ENCODE measurements around the gene SUPT5H. TPM values are rescaled to one million over a fixed set of nuclear protein-coding genes. Genes with fewer than 3 reads are reported as not detected.
"Not testable (repeated sequence)": the region's sequence is repeated elsewhere in the genome, so short reads cannot be mapped to it uniquely, and the experiment has no call there.

SUPT5H gene
- total RNA-seq, 1 donor from 2014 or later: 79.9 TPM

- no peak for DNase-seq (ENCODE audit: low spot score)
- intact Hi-C loops (cut with DNase I): loop anchor here (5.0 to 10.0 kb wide), 2 partner anchors 36 to 88 kb away; partner anchors contain the start of genes EID2B and TIMM50
Observed at GRCh38 chr19:39446365-39447084, 1.1 kb downstream of the SUPT5H start.

DNA sequence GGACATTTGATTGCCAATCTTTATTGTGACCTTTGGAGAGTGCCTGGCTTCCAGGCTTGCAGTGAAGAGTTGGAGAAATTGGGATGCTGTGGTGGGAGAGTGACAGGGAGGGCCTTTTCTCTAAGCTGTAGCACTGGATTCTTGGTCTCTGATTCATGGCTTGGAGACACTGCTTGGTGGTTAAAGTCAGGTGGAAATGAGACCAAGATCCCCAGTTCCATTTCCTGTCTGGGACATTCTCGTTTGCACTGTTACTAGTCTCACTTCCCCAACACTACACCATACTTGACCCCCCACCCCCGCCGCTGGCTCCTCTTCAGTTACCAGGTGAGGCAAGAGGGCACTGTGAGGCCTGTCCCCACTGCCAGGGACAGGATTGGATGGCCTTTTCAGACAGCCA, 2.9 kb downstream of the SUPT5H start:
- intact Hi-C loops (cut with DNase I): loop anchor here (5.0 to 10.0 kb wide), 2 partner anchors 34 to 87 kb away; partner anchors contain the start of genes EID2B and TIMM50
- no peak for DNase-seq (ENCODE audit: low spot score)

GRCh38 chr19:39449116-39449797, 3.9 kb downstream of the SUPT5H start:
- intact Hi-C loops (cut with DNase I): loop anchor here (5.0 to 10.0 kb wide), 2 partner anchors 33 to 86 kb away; partner anchors contain the start of genes EID2B and TIMM50

DNA sequence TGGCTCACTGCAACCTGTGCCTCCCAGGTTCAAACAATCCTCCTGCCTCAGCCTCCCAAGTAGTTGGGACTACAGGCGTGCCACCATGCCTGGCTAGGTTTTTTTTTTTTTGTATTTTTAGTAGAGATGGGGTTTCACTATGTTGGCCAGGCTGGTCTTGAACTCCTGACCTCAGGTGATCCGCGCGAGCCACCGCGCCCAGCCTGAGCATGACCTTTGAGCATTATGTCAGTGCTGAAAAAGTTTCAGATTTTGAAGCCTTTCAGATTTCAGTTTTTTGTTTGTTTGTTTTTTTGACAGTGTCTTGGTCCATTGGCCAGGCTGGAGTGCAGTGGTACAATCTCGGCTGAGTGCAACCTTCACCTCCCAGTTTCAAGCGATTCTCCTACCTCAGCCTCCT, 5.9 kb downstream of the SUPT5H start:
- intact Hi-C loops (cut with DNase I); DNase-seq (ENCODE audit: low spot score): not testable (repeated sequence)

More at GRCh38 chr19:39449116-39449797, 3.9 kb downstream of the SUPT5H start:
- DNase-seq (ENCODE audit: low spot score): no peak

GRCh38 chr19:39463403-39463802, 18.0 kb downstream of the SUPT5H start:
- DNase-seq (ENCODE audit: low spot score): no peak
- intact Hi-C loops (cut with DNase I): no loop called here

DNA sequence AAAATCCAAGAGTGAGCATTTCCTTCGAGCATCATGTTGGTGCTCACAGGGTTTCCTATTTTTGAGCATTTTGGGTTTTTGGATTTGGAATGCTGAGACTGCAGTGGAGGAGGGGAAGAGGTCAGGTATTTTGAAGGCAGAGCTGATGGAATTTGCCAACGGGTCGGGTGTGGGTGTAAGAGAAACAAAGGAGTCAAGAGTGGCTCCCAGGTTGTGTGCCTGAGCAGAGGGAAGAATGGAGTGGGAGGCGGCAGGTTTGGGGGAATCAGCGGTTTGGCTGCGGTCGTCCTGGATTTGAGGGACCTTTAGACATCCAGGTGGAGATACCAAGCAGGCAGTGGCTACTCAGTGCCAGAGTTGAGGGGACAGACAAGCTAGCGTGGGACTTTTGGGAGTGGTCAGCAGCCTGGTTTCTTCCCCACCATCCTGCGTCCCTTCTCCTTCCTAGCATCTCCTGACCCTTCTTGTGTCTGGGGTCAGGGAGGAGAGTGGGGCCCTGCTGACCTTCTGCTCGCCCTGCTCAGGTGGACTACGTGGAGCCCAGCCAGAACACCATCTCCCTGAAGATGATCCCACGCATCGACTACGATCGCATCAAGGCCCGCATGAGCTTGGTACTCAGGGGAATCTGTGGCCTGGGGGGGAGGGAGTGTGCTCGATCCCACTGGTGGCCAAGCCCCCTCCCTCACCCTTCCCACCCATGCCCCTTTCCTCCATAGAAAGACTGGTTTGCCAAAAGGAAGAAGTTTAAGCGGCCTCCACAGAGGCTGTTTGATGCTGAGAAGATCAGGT, 20.8 kb downstream of the SUPT5H start:
- DNase-seq (ENCODE audit: low spot score): no peak
- intact Hi-C loops (cut with DNase I): no loop called here

DNA sequence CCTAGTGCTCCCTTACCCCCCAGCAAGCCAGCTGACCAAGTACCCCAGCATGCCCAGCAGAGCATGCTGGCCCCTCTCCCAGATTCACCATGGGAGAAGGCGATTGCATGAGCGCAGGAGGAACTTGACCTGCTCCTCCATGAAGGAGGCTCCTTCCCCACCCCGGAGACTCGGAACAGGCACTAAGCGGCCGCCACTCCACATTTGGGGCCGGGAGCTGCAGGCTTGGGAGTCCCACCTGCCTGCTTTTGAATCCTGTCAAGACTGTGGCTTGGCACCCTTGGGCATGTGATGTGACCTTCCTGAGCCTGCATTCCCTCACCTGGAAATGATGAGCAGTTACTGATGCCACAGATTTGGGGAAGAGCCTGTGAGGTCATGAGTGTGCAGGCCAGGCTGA, 22.6 kb downstream of the SUPT5H start:
- no peak for DNase-seq (ENCODE audit: low spot score)
- intact Hi-C loops (cut with DNase I): no loop called here

- intact Hi-C loops (cut with DNase I): no loop called here
- no peak for DNase-seq (ENCODE audit: low spot score)
Observed at GRCh38 chr19:39469036-39469435, 23.7 kb downstream of the SUPT5H start.

- intact Hi-C loops (cut with DNase I): no loop called here
- no peak for DNase-seq (ENCODE audit: low spot score)
Observed at GRCh38 chr19:39469567-39469966, 24.2 kb downstream of the SUPT5H start.

GRCh38 chr19:39470724-39471339, 25.4 kb downstream of the SUPT5H start:
- intact Hi-C loops (cut with DNase I): no loop called here
- DNase-seq (ENCODE audit: low spot score): no peak

DNA sequence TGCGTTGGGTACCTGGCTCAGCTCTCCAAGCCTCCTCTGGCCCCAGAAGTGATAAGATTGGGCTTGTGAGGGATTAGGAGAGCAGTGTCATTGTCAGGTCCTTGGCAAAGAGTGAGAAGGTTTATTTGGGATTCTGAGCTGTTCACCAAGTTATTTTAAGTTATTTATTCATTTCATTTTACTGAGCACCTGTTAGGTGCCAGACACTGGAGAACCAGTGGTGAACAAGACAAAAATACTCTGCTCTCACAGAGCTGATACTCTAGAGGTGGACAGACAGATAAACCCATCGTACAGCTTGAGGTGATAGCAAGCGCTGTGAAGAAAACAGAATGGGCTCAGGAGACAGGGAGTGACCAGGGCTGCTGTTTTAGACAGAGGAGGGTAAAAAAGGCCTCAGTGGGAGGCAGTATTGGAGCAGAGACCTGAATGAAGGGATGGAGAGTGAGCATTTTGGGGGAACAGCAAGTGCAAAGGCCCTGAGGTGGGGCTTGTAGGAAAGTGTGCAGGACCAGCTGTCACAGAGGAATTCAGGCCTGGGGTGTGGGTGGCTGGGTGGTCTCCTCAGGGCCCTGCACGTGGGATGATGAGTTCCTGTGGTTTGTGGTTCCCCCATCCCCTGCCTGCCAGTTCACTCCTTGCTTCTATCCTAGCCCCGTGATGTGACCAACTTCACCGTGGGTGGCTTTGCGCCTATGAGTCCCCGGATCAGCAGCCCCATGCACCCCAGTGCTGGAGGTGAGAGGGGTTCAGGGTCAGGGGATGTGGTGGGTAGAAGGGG, 26.6 kb downstream of the SUPT5H start:
- no peak for DNase-seq (ENCODE audit: low spot score)
- intact Hi-C loops (cut with DNase I): no loop called here

DNA sequence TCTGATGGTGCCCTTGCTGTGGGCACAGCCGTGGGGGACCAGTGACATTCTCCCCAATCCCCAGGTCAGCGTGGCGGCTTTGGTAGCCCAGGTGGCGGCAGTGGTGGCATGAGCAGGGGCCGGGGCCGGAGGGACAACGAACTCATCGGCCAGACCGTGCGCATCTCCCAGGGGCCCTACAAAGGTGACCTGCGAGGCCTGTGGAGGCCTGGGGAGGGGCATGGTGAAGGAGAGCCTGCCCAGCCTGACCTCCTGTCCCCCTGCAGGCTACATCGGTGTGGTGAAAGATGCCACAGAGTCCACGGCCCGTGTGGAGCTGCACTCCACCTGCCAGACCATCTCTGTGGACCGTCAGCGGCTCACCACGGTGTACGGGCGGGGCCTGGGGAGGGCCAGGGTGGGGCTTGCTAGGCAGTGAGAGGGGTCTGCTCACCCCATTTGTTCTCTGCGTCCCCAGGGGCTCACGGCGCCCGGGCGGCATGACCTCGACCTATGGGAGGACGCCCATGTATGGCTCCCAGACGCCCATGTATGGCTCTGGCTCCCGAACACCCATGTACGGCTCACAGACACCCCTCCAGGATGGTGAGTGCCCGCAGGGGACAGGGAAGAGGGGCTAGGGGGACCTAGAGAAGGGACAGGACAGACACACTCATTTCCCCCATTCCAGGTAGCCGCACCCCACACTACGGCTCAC, 27.5 kb downstream of the SUPT5H start:
- intact Hi-C loops (cut with DNase I): no loop called here
- no peak for DNase-seq (ENCODE audit: low spot score)

GRCh38 chr19:39473443-39473960, 28.1 kb downstream of the SUPT5H start:
- intact Hi-C loops (cut with DNase I): no loop called here
- no peak for DNase-seq (ENCODE audit: low spot score)

DNA sequence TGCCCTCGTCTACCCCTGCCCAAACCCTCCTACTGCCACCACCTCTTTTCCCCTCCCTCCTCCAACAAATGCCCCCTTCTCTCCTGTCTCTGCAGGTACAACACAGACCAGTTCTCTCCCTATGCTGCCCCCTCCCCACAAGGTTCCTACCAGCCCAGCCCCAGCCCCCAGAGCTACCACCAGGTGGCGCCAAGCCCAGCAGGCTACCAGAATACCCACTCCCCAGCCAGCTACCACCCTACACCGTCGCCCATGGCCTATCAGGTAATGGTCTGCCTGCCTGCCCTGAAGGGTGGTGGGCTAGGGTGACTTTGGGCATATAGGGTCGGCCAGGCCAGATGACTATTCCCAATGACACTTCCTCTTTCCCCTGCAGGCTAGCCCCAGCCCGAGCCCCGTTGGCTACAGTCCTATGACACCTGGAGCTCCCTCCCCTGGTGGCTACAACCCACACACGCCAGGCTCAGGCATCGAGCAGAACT, 28.8 kb downstream of the SUPT5H start:
- DNase-seq (ENCODE audit: low spot score): no peak
- intact Hi-C loops (cut with DNase I): loop anchor here (2.0 kb wide), 1 partner anchor 59 kb away; the partner anchor contains the start of gene EID2B

- no peak for DNase-seq (ENCODE audit: low spot score)
Observed at GRCh38 chr19:39475748-39476147, 30.4 kb downstream of the SUPT5H start.

GRCh38 chr19:39479319-39479801, 34.0 kb downstream of the SUPT5H start:
- intact Hi-C loops (cut with DNase I); DNase-seq (ENCODE audit: low spot score): not testable (repeated sequence)

More at GRCh38 chr19:39475748-39476147, 30.4 kb downstream of the SUPT5H start:
- intact Hi-C loops (cut with DNase I): loop anchor here (2.0 kb wide), 1 partner anchor 57 kb away; the partner anchor contains the start of gene EID2B

GRCh38 chr19:39479916-39480315, 34.5 kb downstream of the SUPT5H start:
- no peak for DNase-seq (ENCODE audit: low spot score)
- intact Hi-C loops (cut with DNase I): loop anchor here (2.0 to 5.0 kb wide), 2 partner anchors 33 to 61 kb away; partner anchors contain the start of genes EID2 and SUPT5H

Data from cardiac septum (tissue), 1 donor.